ENCODE results near the gene GRB10. TPM values are rescaled to one million over a fixed set of nuclear protein-coding genes. Genes with fewer than 3 reads are reported as not detected.
"Not testable (repeated sequence)": the region's sequence is repeated elsewhere in the genome, so short reads cannot be mapped to it uniquely, and the experiment has no call there.

GRB10 gene
- polyA plus RNA-seq, 3 donors: 1.3 to 3.1 (median 1.5) TPM

- H3K4me3 Mint-ChIP-seq: no peak overlapping the region
- H3K79me2 ChIP-seq (ENCODE audit: insufficient read depth, low read length): no peaks in the 10 kb centered on the region
- no peak overlapping the region for H3K9ac ChIP-seq (ENCODE audit: insufficient read depth, low read length, poor library complexity, severe bottlenecking)
- no peaks in the 10 kb centered on the region for H3K36me3 ChIP-seq (replicated peaks in 1 of 2; ENCODE audit: control insufficient read depth in 1 of 2, insufficient read depth in 2 of 2, low read length in 2 of 2)
- no peaks in the 10 kb centered on the region for H3K36me3 Mint-ChIP-seq
- no peaks in the 10 kb centered on the region for H3K4me1 ChIP-seq (ENCODE audit: control insufficient read depth in 1 of 2, insufficient read depth in 2 of 2, low read length in 2 of 2)
- H3K4me1 Mint-ChIP-seq: no peaks in the 10 kb centered on the region
- no peak for DNase-seq
- H3K9me3 ChIP-seq (replicated peaks in 1 of 2; ENCODE audit: control insufficient read depth in 1 of 2, insufficient read depth in 1 of 2, low read length in 2 of 2): no peaks in the 10 kb centered on the region
- H2AFZ ChIP-seq (ENCODE audit: insufficient read depth, low read depth, low read length, poor library complexity, severe bottlenecking): no peak overlapping the region
- no peak overlapping the region for H3K4me2 ChIP-seq (replicated peaks; ENCODE audit: extremely low read depth, low read length, poor library complexity, severe bottlenecking)
- H3K27ac ChIP-seq (ENCODE audit: low read depth in 1 of 2, low read length in 2 of 2): no peak overlapping the region
- H3K9me3 Mint-ChIP-seq: no peaks in the 10 kb centered on the region
- H3K27ac Mint-ChIP-seq: no peak overlapping the region
- intact Hi-C loops (cut with micrococcal nuclease): no loop called here
- no peak for TF ChIP-seq CTCF (IDR thresholded peaks at IDR 0.05)
- H3K4me3 ChIP-seq (replicated peaks in 1 of 3; ENCODE audit: low read depth in 2 of 3, low read length in 3 of 3): no peak overlapping the region
- H3K27me3 Mint-ChIP-seq (ENCODE audit: low read depth in 3 of 3): peaks cover 4 to 16% (median 7%) of the 10 kb centered on the region in 3 donors
- WGBS (ENCODE audit: insufficient coverage): 59% methylated on average over 2 of the region's 4 CpGs
- H3K27me3 ChIP-seq (ENCODE audit: control insufficient read depth in 2 of 2, insufficient read depth in 2 of 2, low read length in 2 of 2): no peaks in the 10 kb centered on the region
- H4K20me1 ChIP-seq (ENCODE audit: insufficient read depth, low read length): no peaks in the 10 kb centered on the region
Measured at GRCh38 chr7:50552921-50553320, 229.8 kb downstream of the GRB10 start.

DNA sequence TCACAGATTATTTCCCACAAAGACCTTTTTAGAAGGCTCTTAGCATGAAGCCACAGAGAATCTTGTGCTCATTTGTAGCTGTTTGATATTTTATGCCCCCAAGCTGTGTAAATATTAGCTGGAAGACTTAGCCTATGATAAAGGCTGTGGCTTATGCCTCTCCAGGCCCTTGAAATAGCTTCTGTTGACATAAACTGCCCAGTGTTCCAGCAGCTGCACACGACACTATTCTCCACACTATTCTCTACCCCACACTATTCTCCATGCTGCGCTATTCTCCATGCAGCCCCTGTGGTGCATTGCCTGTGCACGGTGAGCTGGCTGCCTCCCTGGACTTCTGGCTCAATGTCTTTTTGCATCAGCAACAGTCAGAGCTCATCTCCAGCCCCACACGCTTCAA, 230.6 kb downstream of the GRB10 start:
- intact Hi-C loops (cut with micrococcal nuclease): no loop called here
- no peak overlapping the region for H3K4me2 ChIP-seq (replicated peaks; ENCODE audit: extremely low read depth, low read length, poor library complexity, severe bottlenecking)
- TF ChIP-seq CTCF (IDR thresholded peaks at IDR 0.05): no peak
- DNase-seq: no peak
- WGBS (ENCODE audit: insufficient coverage): 86% methylated on average over 3 of the region's 4 CpGs
- no peaks in the 10 kb centered on the region for H3K9me3 Mint-ChIP-seq
- no peak overlapping the region for H3K27ac ChIP-seq (ENCODE audit: low read depth in 1 of 2, low read length in 2 of 2)
- H3K4me3 ChIP-seq (replicated peaks in 1 of 3; ENCODE audit: low read depth in 2 of 3, low read length in 3 of 3): no peak overlapping the region
- no peaks in the 10 kb centered on the region for H3K27me3 ChIP-seq (ENCODE audit: control insufficient read depth in 2 of 2, insufficient read depth in 2 of 2, low read length in 2 of 2)
- no peaks in the 10 kb centered on the region for H4K20me1 ChIP-seq (ENCODE audit: insufficient read depth, low read length)
- no peak overlapping the region for H3K9ac ChIP-seq (ENCODE audit: insufficient read depth, low read length, poor library complexity, severe bottlenecking)
- no peaks in the 10 kb centered on the region for H3K36me3 ChIP-seq (replicated peaks in 1 of 2; ENCODE audit: control insufficient read depth in 1 of 2, insufficient read depth in 2 of 2, low read length in 2 of 2)
- H3K36me3 Mint-ChIP-seq: no peaks in the 10 kb centered on the region
- no peak overlapping the region for H3K4me3 Mint-ChIP-seq
- peaks cover 4 to 16% (median 7%) of the 10 kb centered on the region in 3 donors for H3K27me3 Mint-ChIP-seq (ENCODE audit: low read depth in 3 of 3)
- no peaks in the 10 kb centered on the region for H3K79me2 ChIP-seq (ENCODE audit: insufficient read depth, low read length)
- H3K4me1 ChIP-seq (ENCODE audit: control insufficient read depth in 1 of 2, insufficient read depth in 2 of 2, low read length in 2 of 2): no peaks in the 10 kb centered on the region
- no peaks in the 10 kb centered on the region for H3K9me3 ChIP-seq (replicated peaks in 1 of 2; ENCODE audit: control insufficient read depth in 1 of 2, insufficient read depth in 1 of 2, low read length in 2 of 2)
- H3K27ac Mint-ChIP-seq: no peak overlapping the region
- no peak overlapping the region for H2AFZ ChIP-seq (ENCODE audit: insufficient read depth, low read depth, low read length, poor library complexity, severe bottlenecking)
- H3K4me1 Mint-ChIP-seq: no peaks in the 10 kb centered on the region

DNA sequence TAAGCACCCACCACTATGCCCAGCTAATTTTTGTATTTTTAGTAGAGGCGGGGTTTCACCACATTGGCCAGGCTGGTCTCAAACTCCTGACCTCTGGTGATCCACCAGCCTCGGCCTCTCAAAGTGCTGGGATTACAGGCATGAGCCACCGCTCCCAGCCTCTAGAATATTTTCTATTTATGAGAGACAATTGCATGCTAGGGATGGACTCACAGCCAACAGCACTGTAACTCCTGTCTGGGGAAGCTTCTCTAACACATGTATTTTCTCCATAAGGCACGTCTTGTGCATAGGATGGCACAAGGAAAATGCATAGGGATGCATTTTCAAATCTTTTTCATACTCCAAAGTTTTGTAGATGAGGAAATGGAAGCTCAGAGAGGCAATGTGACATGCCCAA, 237.1 kb downstream of the GRB10 start:
- H3K9me3 ChIP-seq (replicated peaks in 1 of 2; ENCODE audit: control insufficient read depth in 1 of 2, insufficient read depth in 1 of 2, low read length in 2 of 2); H3K27ac Mint-ChIP-seq; H3K4me1 Mint-ChIP-seq; H3K4me3 ChIP-seq (replicated peaks in 1 of 3; ENCODE audit: low read depth in 2 of 3, low read length in 3 of 3); H3K9ac ChIP-seq (ENCODE audit: insufficient read depth, low read length, poor library complexity, severe bottlenecking); H3K79me2 ChIP-seq (ENCODE audit: insufficient read depth, low read length); H3K27ac ChIP-seq (ENCODE audit: low read depth in 1 of 2, low read length in 2 of 2); H3K27me3 Mint-ChIP-seq (ENCODE audit: low read depth in 3 of 3); H4K20me1 ChIP-seq (ENCODE audit: insufficient read depth, low read length); H3K36me3 Mint-ChIP-seq; H3K4me1 ChIP-seq (ENCODE audit: control insufficient read depth in 1 of 2, insufficient read depth in 2 of 2, low read length in 2 of 2); H3K4me3 Mint-ChIP-seq; H3K36me3 ChIP-seq (replicated peaks in 1 of 2; ENCODE audit: control insufficient read depth in 1 of 2, insufficient read depth in 2 of 2, low read length in 2 of 2); DNase-seq; H3K9me3 Mint-ChIP-seq; H2AFZ ChIP-seq (ENCODE audit: insufficient read depth, low read depth, low read length, poor library complexity, severe bottlenecking); H3K4me2 ChIP-seq (replicated peaks; ENCODE audit: extremely low read depth, low read length, poor library complexity, severe bottlenecking); intact Hi-C loops (cut with micrococcal nuclease); H3K27me3 ChIP-seq (ENCODE audit: control insufficient read depth in 2 of 2, insufficient read depth in 2 of 2, low read length in 2 of 2): not testable (repeated sequence)
- WGBS (ENCODE audit: insufficient coverage): no CpG with 5 or more reads among the region's 4 CpGs

Measured in CD14-positive monocyte (primary cell).